Neural crest cell (in vitro differentiated cells): ENCODE data around the gene ZNF71. TPM values are rescaled to one million over a fixed set of nuclear protein-coding genes. Genes with fewer than 3 reads are reported as not detected.

ENCODE experiments used
- DNase-seq: peaks from one replicate; pipeline ENCODE4 v3.0.0; 2021; ENCODE audit warnings: low read depth, mixed read lengths, low spot score
- H3K27ac Mint-ChIP-seq: one replicate; pipeline ENCODE4 v1.8.0; 2021; ENCODE audit warnings: mild to moderate bottlenecking, mixed read lengths; ENCODE audit not compliant: unreplicated experiment
- H3K27me3 Mint-ChIP-seq: 2 replicates; pipeline ENCODE4 v1.8.0; 2021; ENCODE audit warnings: low read depth, mild to moderate bottlenecking, mixed read lengths
- H3K36me3 Mint-ChIP-seq: 2 replicates; pipeline ENCODE4 v1.8.0; 2021; ENCODE audit warnings: low read depth, mild to moderate bottlenecking, mixed read lengths
- H3K4me1 Mint-ChIP-seq: 2 replicates; pipeline ENCODE4 v1.8.0; 2021; ENCODE audit warnings: mixed read lengths
- H3K4me3 Mint-ChIP-seq: one replicate; pipeline ENCODE4 v1.8.0; 2021; ENCODE audit warnings: mild to moderate bottlenecking, mixed read lengths
- H3K9me3 Mint-ChIP-seq: 2 replicates; pipeline ENCODE4 v1.8.0; 2021; ENCODE audit warnings: mixed read lengths
- total RNA-seq: library from RNA; stranded (reverse); gene quantifications from 2 replicates; pipeline ENCODE4 v1.2.1, GENCODE V29; 2021
- TF ChIP-seq, protein P1 (sequence below): fragments of 200-600 bp; sonication (generic); conservative IDR thresholded peaks from 2 replicates; pipeline ENCODE4 v1.5.0; 2021; ENCODE audit warnings: antibody characterized with exemption, mild to moderate bottlenecking

ZNF71 gene
- total RNA-seq, 1 donor from 2014 or later: 21.7 TPM

DNA sequence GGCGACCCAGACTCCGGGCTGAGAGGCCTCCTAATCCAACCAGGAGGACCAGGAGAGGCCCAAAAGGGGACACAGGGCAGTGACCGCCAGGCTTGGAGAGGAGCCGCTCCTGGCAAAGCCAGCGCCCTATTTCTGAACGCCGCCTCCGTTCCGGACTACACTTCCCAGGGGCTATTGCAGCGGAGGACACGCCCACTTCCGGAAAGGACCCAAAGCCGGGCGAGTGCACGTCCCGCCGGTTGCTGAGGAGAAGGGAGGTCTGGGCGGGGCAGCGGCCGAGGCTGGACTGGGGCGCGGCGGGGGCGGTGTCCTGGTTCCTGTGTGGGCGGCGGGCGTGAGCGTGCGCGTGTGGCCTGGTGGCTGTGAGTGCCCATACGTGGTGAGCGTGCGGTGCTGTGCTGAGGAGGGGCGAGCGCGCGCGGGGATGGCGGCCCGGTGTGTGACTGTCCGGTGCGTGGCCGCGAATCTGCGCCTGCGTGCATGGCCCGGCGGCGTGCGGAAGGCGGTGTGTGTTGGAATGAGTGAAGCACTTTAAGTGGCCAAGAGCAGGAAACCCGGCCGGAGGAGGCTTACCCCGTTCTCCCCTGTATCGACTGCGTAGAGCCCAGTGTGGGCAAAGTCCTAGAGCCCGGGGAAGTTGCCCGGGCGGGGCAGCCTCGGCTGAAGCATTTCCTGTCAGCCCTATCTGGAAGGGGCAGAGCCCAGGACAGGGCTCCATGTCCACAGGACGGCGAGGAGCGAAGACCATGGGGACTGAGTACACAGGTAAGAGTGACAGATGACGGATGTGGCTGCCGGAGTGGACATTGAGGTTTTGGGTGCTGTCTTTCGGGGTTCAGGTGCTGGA lies 27.6 kb upstream of the ZNF71 start, which contains the start of gene ZNF470:
Gene ZNF470 (plus strand): TSS at position 195 of the 847 bp plus-strand sequence. CDS start 2,844 bp downstream, outside the sequence.
- H3K27me3 Mint-ChIP-seq: no peaks in the 10 kb centered on the region
- peaks cover 66% of the 10 kb centered on the region for H3K36me3 Mint-ChIP-seq
- TF ChIP-seq, protein P1, sequence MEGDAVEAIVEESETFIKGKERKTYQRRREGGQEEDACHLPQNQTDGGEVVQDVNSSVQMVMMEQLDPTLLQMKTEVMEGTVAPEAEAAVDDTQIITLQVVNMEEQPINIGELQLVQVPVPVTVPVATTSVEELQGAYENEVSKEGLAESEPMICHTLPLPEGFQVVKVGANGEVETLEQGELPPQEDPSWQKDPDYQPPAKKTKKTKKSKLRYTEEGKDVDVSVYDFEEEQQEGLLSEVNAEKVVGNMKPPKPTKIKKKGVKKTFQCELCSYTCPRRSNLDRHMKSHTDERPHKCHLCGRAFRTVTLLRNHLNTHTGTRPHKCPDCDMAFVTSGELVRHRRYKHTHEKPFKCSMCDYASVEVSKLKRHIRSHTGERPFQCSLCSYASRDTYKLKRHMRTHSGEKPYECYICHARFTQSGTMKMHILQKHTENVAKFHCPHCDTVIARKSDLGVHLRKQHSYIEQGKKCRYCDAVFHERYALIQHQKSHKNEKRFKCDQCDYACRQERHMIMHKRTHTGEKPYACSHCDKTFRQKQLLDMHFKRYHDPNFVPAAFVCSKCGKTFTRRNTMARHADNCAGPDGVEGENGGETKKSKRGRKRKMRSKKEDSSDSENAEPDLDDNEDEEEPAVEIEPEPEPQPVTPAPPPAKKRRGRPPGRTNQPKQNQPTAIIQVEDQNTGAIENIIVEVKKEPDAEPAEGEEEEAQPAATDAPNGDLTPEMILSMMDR: no peak
- peaks cover 13% of the 10 kb centered on the region for H3K4me1 Mint-ChIP-seq
- H3K4me3 Mint-ChIP-seq: peak within 1 kb of the TSS; percentile 99
- H3K9me3 Mint-ChIP-seq: peaks cover 23% of the 10 kb centered on the region
- peak; percentile 87 for DNase-seq
- H3K27ac Mint-ChIP-seq: peak within 1 kb of the TSS; percentile 96

DNA sequence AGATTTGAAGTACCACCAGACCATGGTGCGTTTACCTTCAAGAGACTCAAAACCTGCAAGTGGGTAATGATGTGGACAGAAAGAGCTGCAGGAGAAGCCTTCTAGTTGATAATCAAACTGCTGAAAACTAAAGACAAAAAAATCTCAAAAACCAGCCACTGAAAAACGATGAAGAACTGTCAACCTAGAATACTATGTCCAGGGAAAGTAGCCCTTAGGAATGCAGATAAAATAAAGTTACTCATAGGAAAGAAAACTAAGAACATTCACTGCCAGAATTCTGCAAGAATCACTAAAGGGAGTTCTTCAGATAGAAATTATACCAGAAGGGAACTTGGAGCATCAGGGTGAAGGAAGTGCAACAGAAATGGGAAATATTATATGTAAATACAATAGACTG lies 22.5 kb upstream of the ZNF71 start:
- Mint-ChIP-seq H3K36me3 (peaks cover 86% of the 10 kb centered on the region), H3K27me3 (no peaks in the 10 kb centered on the region), H3K4me3 (peak overlapping the region; percentile 31), H3K9me3 (peaks cover 31% of the 10 kb centered on the region), H3K27ac (no peak overlapping the region), H3K4me1 (peaks cover 5% of the 10 kb centered on the region)
- TF ChIP-seq, protein P1: no peak
- DNase-seq: no peak

DNA sequence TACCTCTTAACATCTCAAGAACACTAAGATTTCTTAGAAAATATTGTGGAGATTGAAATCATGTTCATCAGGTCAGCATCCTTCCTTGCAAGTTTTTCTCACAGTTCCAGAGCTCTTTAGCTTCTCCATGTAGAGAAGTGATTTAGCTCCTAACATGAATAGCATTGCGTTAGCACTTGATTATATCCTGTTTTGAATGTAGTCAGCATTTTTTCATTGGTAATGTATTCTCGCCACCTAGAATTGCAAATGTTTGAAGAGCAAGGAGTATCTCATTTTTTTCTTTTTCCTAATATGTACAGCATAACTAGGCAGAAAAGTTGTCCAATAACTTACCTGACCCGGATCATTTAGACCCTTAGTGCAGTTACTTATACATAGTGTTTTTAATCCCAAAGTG lies 21.2 kb upstream of the ZNF71 start:
- H3K4me1 Mint-ChIP-seq: no peaks in the 10 kb centered on the region
- H3K27ac Mint-ChIP-seq: no peak overlapping the region
- H3K36me3 Mint-ChIP-seq: peaks cover 89% of the 10 kb centered on the region
- no peaks in the 10 kb centered on the region for H3K27me3 Mint-ChIP-seq
- DNase-seq: no peak
- TF ChIP-seq, protein P1: no peak
- H3K9me3 Mint-ChIP-seq: peaks cover 36% of the 10 kb centered on the region
- no peak overlapping the region for H3K4me3 Mint-ChIP-seq

DNA sequence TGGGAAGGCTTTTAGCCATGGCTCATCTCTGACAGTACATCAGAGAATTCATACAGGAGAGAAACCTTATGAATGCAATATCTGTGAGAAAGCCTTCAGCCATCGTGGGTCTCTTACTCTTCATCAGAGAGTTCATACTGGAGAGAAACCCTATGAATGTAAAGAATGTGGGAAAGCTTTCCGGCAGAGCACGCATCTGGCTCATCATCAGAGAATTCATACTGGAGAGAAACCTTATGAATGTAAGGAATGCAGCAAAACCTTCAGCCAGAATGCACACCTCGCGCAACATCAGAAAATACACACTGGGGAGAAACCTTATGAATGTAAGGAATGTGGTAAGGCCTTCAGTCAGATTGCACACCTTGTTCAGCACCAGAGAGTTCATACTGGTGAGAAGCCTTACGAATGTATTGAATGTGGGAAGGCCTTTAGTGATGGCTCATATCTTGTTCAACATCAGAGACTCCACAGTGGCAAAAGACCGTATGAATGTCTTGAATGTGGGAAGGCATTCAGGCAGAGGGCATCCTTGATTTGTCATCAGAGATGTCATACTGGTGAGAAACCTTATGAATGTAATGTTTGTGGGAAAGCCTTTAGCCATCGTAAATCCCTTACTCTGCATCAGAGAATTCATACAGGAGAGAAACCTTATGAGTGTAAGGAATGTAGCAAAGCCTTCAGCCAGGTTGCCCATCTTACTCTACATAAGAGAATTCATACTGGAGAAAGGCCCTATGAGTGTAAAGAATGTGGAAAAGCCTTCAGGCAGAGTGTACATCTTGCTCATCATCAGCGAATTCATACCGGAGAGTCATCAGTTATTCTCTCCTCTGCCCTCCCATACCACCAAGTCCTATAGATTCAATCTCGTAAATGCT lies 17.1 kb upstream of the ZNF71 start:
- H3K4me1 Mint-ChIP-seq: no peaks in the 10 kb centered on the region
- no peak overlapping the region for H3K27ac Mint-ChIP-seq
- H3K9me3 Mint-ChIP-seq: peaks cover 44% of the 10 kb centered on the region
- peaks cover 80% of the 10 kb centered on the region for H3K36me3 Mint-ChIP-seq
- no peak for DNase-seq
- H3K4me3 Mint-ChIP-seq: no peak overlapping the region
- H3K27me3 Mint-ChIP-seq: no peaks in the 10 kb centered on the region
- TF ChIP-seq, protein P1: no peak

DNA sequence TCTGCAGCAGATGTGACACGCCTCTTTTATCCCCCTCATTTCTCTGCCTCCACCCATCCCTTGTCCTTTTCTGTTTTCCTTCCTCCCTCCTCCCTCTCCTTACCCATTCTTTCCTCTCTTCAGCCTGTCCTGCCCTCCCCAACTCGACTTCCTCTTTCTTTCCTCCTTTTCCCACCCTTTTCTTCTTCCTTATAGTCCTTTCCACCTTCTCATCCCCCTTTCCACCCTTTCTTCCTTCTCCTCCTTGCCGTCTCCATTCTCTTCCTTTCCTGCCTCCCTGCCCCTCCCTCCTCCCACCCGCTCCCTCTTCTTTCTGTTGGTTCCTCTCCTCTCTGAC lies 688 bp upstream of the ZNF71 start:
- H3K27ac Mint-ChIP-seq: no peak overlapping the region

More for the DNA sequence above, 688 bp upstream of the ZNF71 start:
- DNase-seq: no peak
- peaks cover 27% of the 10 kb centered on the region for H3K9me3 Mint-ChIP-seq
- peak overlapping the region; percentile 94 for H3K4me3 Mint-ChIP-seq
- peaks cover 5% of the 10 kb centered on the region for H3K27me3 Mint-ChIP-seq
- TF ChIP-seq, protein P1: no peak
- peaks cover 12% of the 10 kb centered on the region for H3K4me1 Mint-ChIP-seq
- peaks cover 42% of the 10 kb centered on the region for H3K36me3 Mint-ChIP-seq
